Natural killer cell (primary cell): ENCODE measurements around the gene TRAPPC11. TPM values are rescaled to one million over a fixed set of nuclear protein-coding genes. Genes with fewer than 3 reads are reported as not detected.

Experiments used
- ATAC-seq, 3 donors: fragments of 150-1000 bp in 2 of 3; fragments of 200-7000 bp in 1 of 3; cut with Tn5 transposase; 1 replicate in 1 of 3; 2 replicates in 2 of 3; pipeline ENCODE4 v1.10.0; 2021; ENCODE audit warnings: mild to moderate bottlenecking in 2 of 3, moderate library complexity in 2 of 3
- DNase-seq, 2 donors: peaks; one replicate each; pipeline versions ENCODE4 v3.0.0 to v3.0.0-alpha.2; 2013 to 2021; ENCODE audit warnings: mixed read lengths in 1 of 2
- H3K27ac ChIP-seq: one replicate; pipeline ENCODE4 v1.5.1; 2013; ENCODE audit warnings: mild to moderate bottlenecking, low read length
- H3K27me3 ChIP-seq: one replicate; pipeline ENCODE4 v1.6.1; 2013; ENCODE audit warnings: low read length; ENCODE audit not compliant: control insufficient read depth, insufficient read depth
- H3K36me3 ChIP-seq: one replicate; pipeline ENCODE4 v1.6.1; 2013; ENCODE audit warnings: low read length; ENCODE audit not compliant: control insufficient read depth, insufficient read depth
- H3K4me1 ChIP-seq: one replicate; pipeline ENCODE4 v1.6.1; 2013; ENCODE audit warnings: low read length; ENCODE audit not compliant: control insufficient read depth, insufficient read depth
- H3K4me3 ChIP-seq: one replicate; pipeline ENCODE4 v1.5.1; 2013; ENCODE audit warnings: low read length
- H3K9me3 ChIP-seq: one replicate; pipeline ENCODE4 v1.6.1; 2013; ENCODE audit warnings: low read length; ENCODE audit not compliant: control insufficient read depth, insufficient read depth
- H3K27ac Mint-ChIP-seq, 2 donors: one replicate each; pipeline ENCODE4 v1.8.0; 2022; ENCODE audit warnings: mild to moderate bottlenecking in 2 of 2, mixed read lengths in 2 of 2, moderate library complexity in 1 of 2
- H3K27me3 Mint-ChIP-seq, 2 donors: one replicate each; pipeline ENCODE4 v1.8.0; 2022; ENCODE audit warnings: low read depth in 2 of 2, mixed read lengths in 2 of 2
- H3K36me3 Mint-ChIP-seq: one replicate; pipeline ENCODE4 v1.8.0; 2022; ENCODE audit warnings: mixed read lengths
- H3K4me1 Mint-ChIP-seq, 2 donors: one replicate each; pipeline ENCODE4 v1.8.0; 2022; ENCODE audit warnings: mixed read lengths in 2 of 2
- H3K4me3 Mint-ChIP-seq: one replicate; pipeline ENCODE4 v1.8.0; 2022; ENCODE audit warnings: mild to moderate bottlenecking, moderate library complexity, mixed read lengths
- H3K9me3 Mint-ChIP-seq, 2 donors: one replicate each; pipeline ENCODE4 v1.8.0; 2022; ENCODE audit warnings: mixed read lengths in 2 of 2
- CTCF ChIP-seq: fragments of 200-600 bp; IDR thresholded peaks from one replicate; pipeline ENCODE4 v1.8.0; 2022; ENCODE audit warnings: antibody characterized with exemption
- WGBS: methylation state at CpG from one replicate; pipeline ENCODE4 v1.1.7; 2013; ENCODE audit warnings: missing lambda C conversion rate; ENCODE audit not compliant: insufficient coverage; 5-methylcytosine and 5-hydroxymethylcytosine counted together
- intact Hi-C: fragments of 100-400 bp; cut with micrococcal nuclease; formaldehyde crosslinking; loops from one replicate; pipeline ENCODE4 v1.14.2; 2022
- total RNA-seq, 4 donors: library from RNA; stranded (reverse); fragments of 120-200 nt in 1 of 4; gene quantifications; one replicate each; pipeline versions ENCODE4 v1.2.3 to v1.2.4, GENCODE V29; 2013 to 2022

Gene TRAPPC11
- total RNA-seq, 3 donors from 2014 or later (not counting 1 experiment from before 2014, with no cell fraction given): 33.4 to 41.7 (median 36.8) TPM

- 97% methylated on average over 5 of the region's 5 CpGs for WGBS
- no peak for TF ChIP-seq CTCF
- Mint-ChIP-seq H3K36me3 (no peaks in the 10 kb centered on the region), H3K27me3 (no peaks in the 10 kb centered on the region), H3K9me3 (no peaks in the 10 kb centered on the region), H3K27ac (peak overlapping the region in 1 of 2 donors; percentile 29), H3K4me1 (peaks cover 0 to 4% of the 10 kb centered on the region in 2 donors), H3K4me3 (no peak overlapping the region)
- H3K9me3 ChIP-seq: no peaks in the 10 kb centered on the region
- no peaks in the 10 kb centered on the region for H3K4me1 ChIP-seq
- no peak for ATAC-seq
- no peaks in the 10 kb centered on the region for H3K27me3 ChIP-seq
- DNase-seq: no peak
- intact Hi-C loops: no loop called here
- peaks cover 6% of the 10 kb centered on the region for H3K36me3 ChIP-seq
- H3K4me3 ChIP-seq: no peak overlapping the region
- H3K27ac ChIP-seq: no peak overlapping the region
Observed at GRCh38 chr4:183638436-183638835, 20.7 kb upstream of the TRAPPC11 start.

DNA sequence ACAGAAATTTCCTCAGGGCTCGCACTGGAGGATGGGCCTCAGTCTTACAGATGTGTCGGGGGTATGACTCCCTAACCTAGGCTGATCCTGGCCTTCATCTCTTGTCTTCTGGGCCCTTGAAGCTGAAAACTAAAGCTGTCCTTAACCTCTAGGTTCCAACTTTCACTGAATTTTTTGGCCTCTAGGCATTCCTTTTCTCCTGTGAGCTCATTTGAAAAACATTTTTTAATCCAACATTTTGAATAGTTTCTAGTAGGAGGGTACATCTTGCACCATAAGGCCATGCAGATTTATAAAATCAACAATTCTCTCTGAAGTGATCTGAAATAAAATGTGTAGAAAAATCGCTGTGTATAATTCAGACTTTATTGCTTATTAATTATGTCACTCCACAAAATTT is 19.8 kb upstream of the TRAPPC11 start:
- no peaks in the 10 kb centered on the region for H3K4me1 ChIP-seq
- no peaks in the 10 kb centered on the region for H3K9me3 ChIP-seq
- WGBS: 100% methylated on average over 2 of the region's 3 CpGs
- no peak overlapping the region for H3K4me3 ChIP-seq
- Mint-ChIP-seq H3K27me3 (no peaks in the 10 kb centered on the region), H3K36me3 (no peaks in the 10 kb centered on the region), H3K27ac (no peak overlapping the region), H3K4me1 (peaks cover 0 to 4% of the 10 kb centered on the region in 2 donors), H3K9me3 (no peaks in the 10 kb centered on the region), H3K4me3 (no peak overlapping the region)
- no peak for TF ChIP-seq CTCF
- DNase-seq: no peak
- intact Hi-C loops: no loop called here
- H3K27ac ChIP-seq: no peak overlapping the region
- no peak for ATAC-seq
- peaks cover 11% of the 10 kb centered on the region for H3K36me3 ChIP-seq
- H3K27me3 ChIP-seq: no peaks in the 10 kb centered on the region

GRCh38 chr4:183645326-183645725 is 13.8 kb upstream of the TRAPPC11 start:
- no peak overlapping the region for H3K4me3 Mint-ChIP-seq
- no peak for TF ChIP-seq CTCF
- no peaks in the 10 kb centered on the region for H3K9me3 ChIP-seq
- no peak overlapping the region for H3K4me3 ChIP-seq
- DNase-seq (no peak), ATAC-seq (no peak)
- H3K36me3 Mint-ChIP-seq: peaks cover 6% of the 10 kb centered on the region
- H3K27ac Mint-ChIP-seq: no peak overlapping the region
- whole genome bisulfite sequencing: 88% methylated on average over 7 of the region's 7 CpGs
- H3K4me1 ChIP-seq: no peaks in the 10 kb centered on the region
- H3K9me3 Mint-ChIP-seq: no peaks in the 10 kb centered on the region
- no peak overlapping the region for H3K27ac ChIP-seq
- H3K27me3 ChIP-seq: no peaks in the 10 kb centered on the region
- intact Hi-C loops: no loop called here
- H3K36me3 ChIP-seq: peaks cover 49% of the 10 kb centered on the region
- H3K27me3 Mint-ChIP-seq: no peaks in the 10 kb centered on the region
- H3K4me1 Mint-ChIP-seq: no peaks in the 10 kb centered on the region

DNA sequence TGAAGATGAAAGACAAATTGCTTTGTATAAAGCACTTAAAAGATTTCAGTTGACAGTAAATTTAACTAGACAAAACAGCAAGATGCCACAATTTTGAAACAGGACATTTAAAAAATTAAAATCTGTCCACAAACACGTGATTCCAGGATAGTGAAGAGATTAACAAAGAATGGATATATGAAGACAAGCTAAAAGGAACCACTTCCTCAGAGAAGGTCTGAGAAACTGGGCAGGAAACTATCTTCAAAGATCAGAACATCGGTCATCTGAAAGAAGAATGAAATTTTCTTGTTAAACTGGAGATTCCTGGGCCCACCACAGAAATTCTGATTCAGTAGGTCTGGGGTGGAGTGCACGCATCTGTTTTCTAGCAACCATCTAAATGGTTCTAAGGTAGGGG is 1.5 kb upstream of the TRAPPC11 start:
- Histone ChIP-seq H3K27me3 (no peaks in the 10 kb centered on the region), H3K4me1 (peaks cover 15% of the 10 kb centered on the region), H3K9me3 (no peaks in the 10 kb centered on the region), H3K4me3 (no peak overlapping the region), H3K27ac (no peak overlapping the region), H3K36me3 (peaks cover 18% of the 10 kb centered on the region)
- no peaks in the 10 kb centered on the region for H3K27me3 Mint-ChIP-seq
- ATAC-seq (no peak), DNase-seq (peak in 1 of 2 donors; percentile 10)
- peak overlapping the region; percentile 87 for H3K4me3 Mint-ChIP-seq
- no peak for TF ChIP-seq CTCF
- H3K36me3 Mint-ChIP-seq: no peaks in the 10 kb centered on the region
- WGBS: 55% methylated on average over 3 of the region's 3 CpGs
- H3K4me1 Mint-ChIP-seq: peaks cover 31 to 34% of the 10 kb centered on the region in 2 donors
- H3K9me3 Mint-ChIP-seq: no peaks in the 10 kb centered on the region
- intact Hi-C loops: no loop called here
- peak overlapping the region; percentile 88 to 89 for H3K27ac Mint-ChIP-seq
